Mucosa of gallbladder (tissue), 1 donor: Measurements from ENCODE around the gene IFIT1. TPM values are rescaled to one million over a fixed set of nuclear protein-coding genes. Genes with fewer than 3 reads are reported as not detected.
"Not testable (repeated sequence)": the region's sequence is repeated elsewhere in the genome, so short reads cannot be mapped to it uniquely, and the experiment has no call there.

Experiments
- DNase-seq: peaks from one replicate; pipeline ENCODE4 v3.0.0-alpha.2; 2020; ENCODE audit warnings: low spot score
- total RNA-seq: library from RNA; stranded (reverse); gene quantifications from one replicate; pipeline ENCODE4 v1.2.1, GENCODE V29; 2021
- donor health status: DM: no; HTN: no; CAD: no.

The IFIT1 gene
- total RNA-seq, 1 donor from 2014 or later: 14.4 TPM

- no peak for DNase-seq
Observed at GRCh38 chr10:89399956-89400355, 7.5 kb downstream of the IFIT1 start.

- DNase-seq: no peak
Observed at GRCh38 chr10:89403043-89403442, 10.6 kb downstream of the IFIT1 start.

- DNase-seq: peak; percentile 40
Observed at GRCh38 chr10:89404104-89405047, 12.0 kb downstream of the IFIT1 start.

GRCh38 chr10:89406178-89406577, 13.8 kb downstream of the IFIT1 start:
- DNase-seq: not testable (repeated sequence)

GRCh38 chr10:89407792-89408191, 15.4 kb downstream of the IFIT1 start:
- not testable (repeated sequence) for DNase-seq

GRCh38 chr10:89409282-89409681, 16.9 kb downstream of the IFIT1 start:
- DNase-seq: not testable (repeated sequence)

GRCh38 chr10:89410551-89410950, 18.1 kb downstream of the IFIT1 start:
- not testable (repeated sequence) for DNase-seq

- not testable (repeated sequence) for DNase-seq
Observed at GRCh38 chr10:89411135-89411534, 18.7 kb downstream of the IFIT1 start.

GRCh38 chr10:89412276-89412675, 19.9 kb downstream of the IFIT1 start:
- DNase-seq: not testable (repeated sequence)

GRCh38 chr10:89413398-89413912, 21.0 kb downstream of the IFIT1 start:
- DNase-seq: no peak

- peak; percentile 65 for DNase-seq
Observed at GRCh38 chr10:89414146-89414878, 21.9 kb downstream of the IFIT1 start, which contains the start of gene IFIT5. Gene IFIT5 (plus strand): TSS chr10:89414568. CDS start chr10:89414799, 231 bp downstream.

GRCh38 chr10:89414879-89415821, 22.7 kb downstream of the IFIT1 start:
- DNase-seq: peak; percentile 29

GRCh38 chr10:89416465-89416864, 24.0 kb downstream of the IFIT1 start:
- no peak for DNase-seq

- no peak for DNase-seq
Observed at GRCh38 chr10:89419548-89419947, 27.1 kb downstream of the IFIT1 start.

GRCh38 chr10:89421018-89421476, 28.6 kb downstream of the IFIT1 start:
- no peak for DNase-seq

GRCh38 chr10:89425000-89425399, 32.6 kb downstream of the IFIT1 start:
- DNase-seq: peak; percentile 33

- DNase-seq: peak; percentile 22
Observed at GRCh38 chr10:89426230-89426868, 33.9 kb downstream of the IFIT1 start.

- DNase-seq: no peak
Observed at GRCh38 chr10:89427629-89428028, 35.2 kb downstream of the IFIT1 start.

- DNase-seq: no peak
Observed at GRCh38 chr10:89428877-89429276, 36.5 kb downstream of the IFIT1 start.

- no peak for DNase-seq
Observed at GRCh38 chr10:89431977-89432376, 39.6 kb downstream of the IFIT1 start.

- DNase-seq: no peak
Observed at GRCh38 chr10:89438525-89438924, 46.1 kb downstream of the IFIT1 start.
